HCT116 (cell line): ENCODE results near the gene KCNJ16.

ENCODE experiments used
- CTCF ChIP-seq, 3 experiments: fragments of 200-600 bp in 1 of 3; sonication (generic) in 1 of 3; IDR thresholded peaks in 2 of 3; conservative IDR thresholded peaks in 1 of 3; 2 replicates each; pipeline ENCODE4 v1.5.1; 2012 to 2017; ENCODE audit warnings: low read depth in 2 of 3, low read length in 2 of 3, antibody characterized with exemption in 1 of 3, borderline replicate concordance in 1 of 3, control low read depth in 1 of 3, mild to moderate bottlenecking in 1 of 3, mixed read lengths in 1 of 3, mixed run types in 1 of 3, moderate library complexity in 1 of 3; ENCODE audit not compliant: insufficient read depth in 1 of 3
- EZH2phosphoT487 ChIP-seq: fragments of 200-600 bp; IDR thresholded peaks from 2 replicates; pipeline ENCODE4 v1.6.1; 2018; ENCODE audit warnings: antibody characterized with exemption, borderline replicate concordance
- POLR2A ChIP-seq: IDR thresholded peaks from 2 replicates; pipeline ENCODE4 v1.7.0; 2011; ENCODE audit warnings: borderline replicate concordance; ENCODE audit not compliant: insufficient read depth, insufficient read length; ENCODE audit errors: extremely low read depth

GRCh38 chr17:70049801-70050591 lies 25.0 kb upstream of the KCNJ16 start:
- no peak for TF ChIP-seq CTCF (IDR thresholded peaks at IDR 0.05 in 2 of 3, conservative IDR thresholded peaks at IDR 0.05 in 1 of 3; ENCODE audit: borderline replicate concordance in 1 of 3, insufficient read depth in 1 of 3, low read depth in 2 of 3, low read length in 2 of 3)
- TF ChIP-seq EZH2phosphoT487, result no peak
- no peak for TF ChIP-seq POLR2A
